NCI-H748 (cell line): ENCODE measurements around the gene ETS2.

Experiments
- DNase-seq: peaks from one replicate; lab custom pipeline; 2025; ENCODE audit not compliant: unreplicated experiment; lab: John Stamatoyannopoulos, UW

Gene ETS2

DNA sequence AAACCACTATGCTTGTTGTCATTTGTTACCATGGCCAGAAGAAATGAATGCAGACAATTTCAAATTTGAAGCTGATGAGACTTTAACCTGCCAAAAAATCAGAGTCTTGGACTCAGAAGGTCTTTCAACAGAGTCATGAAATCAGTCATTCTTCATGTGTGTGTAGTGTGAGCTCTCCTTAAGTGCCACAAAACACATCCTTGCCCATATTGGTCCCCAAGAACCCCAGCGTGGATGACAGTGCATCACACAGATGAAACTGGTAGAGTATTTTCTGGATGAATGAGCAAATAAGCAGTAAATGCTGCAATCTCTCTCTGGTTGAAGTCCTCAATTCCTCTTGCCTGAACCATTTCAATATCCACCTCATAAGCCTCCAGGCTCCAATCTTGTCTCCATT is 28.7 kb upstream of the ETS2 start:
- DNase-seq, result no peak

DNA sequence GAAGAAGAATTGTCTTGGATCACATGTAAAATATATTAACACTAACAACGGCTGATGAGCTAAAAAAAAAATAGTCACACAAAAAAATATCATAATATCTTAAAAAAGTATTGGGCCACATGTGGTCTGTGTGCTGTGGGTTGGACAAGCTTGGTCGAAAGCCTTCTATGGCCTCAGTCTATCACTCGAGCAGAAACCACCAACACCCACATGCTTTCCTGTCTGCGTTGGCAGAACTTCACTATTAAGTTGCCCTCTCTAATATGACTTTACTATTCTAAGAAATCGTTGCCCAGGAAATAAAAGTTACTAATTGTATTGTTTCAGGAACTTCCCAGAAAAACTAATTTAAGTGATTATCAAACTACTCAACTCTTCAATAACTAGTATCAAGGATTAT is 28.2 kb upstream of the ETS2 start:
- DNase-seq, result no peak

DNA sequence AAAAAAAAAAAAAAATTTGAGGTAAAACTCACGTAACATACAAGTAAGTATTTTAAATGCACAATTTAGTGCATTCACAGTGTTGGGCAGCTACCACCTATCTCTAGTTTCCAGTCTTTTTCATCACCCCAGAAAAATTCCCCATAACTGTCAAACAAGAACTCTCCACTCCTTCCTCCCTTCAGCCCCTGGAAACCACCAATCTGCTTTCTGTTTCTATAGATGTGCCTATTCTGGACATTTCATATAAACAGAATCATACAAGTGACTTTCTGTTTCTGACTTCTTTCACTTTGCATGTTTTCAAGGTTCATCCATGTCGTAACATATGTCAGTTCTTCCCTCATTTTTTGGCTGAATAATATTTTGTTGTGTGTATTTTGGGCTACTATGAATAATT is 24.9 kb upstream of the ETS2 start:
- DNase-seq, result no peak

DNA sequence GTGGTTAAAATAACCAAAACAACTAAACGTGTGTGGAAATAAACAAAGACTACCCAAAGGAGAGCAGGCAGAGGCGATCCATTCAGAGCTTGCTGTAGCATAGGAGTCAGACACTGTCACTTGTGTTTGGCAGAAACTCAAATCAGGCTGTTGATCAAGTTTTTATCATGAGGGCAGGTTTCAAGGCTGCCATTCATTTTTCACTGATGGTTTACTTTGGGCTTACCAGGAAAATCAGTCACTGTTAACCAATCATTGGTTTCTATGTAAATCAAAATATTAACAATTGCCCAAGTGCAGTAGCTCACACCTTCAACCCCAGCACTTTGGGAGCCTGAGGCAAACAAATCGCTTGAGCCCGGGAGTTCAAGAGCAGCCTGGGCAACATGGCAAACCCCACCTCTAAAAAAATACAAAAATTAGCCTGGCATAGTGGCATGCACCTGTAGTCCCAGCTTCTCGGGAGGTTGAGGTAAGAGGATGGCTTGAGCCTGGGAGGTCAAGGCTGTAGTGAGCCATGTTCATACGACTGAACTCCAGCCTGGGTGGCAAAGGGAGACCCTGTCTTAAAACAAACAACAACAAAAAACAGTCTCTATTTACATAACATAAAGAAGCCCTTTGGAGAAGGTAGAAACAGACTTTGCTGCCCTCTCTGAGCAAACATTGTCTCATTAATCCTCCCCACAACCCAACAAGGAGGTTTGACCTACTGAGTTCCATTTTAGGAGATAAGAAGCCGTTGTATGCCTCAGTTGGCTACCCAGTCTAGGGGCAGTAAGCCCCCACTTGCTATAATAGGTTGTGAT is 21.1 kb upstream of the ETS2 start:
- no peak for DNase-seq

DNA sequence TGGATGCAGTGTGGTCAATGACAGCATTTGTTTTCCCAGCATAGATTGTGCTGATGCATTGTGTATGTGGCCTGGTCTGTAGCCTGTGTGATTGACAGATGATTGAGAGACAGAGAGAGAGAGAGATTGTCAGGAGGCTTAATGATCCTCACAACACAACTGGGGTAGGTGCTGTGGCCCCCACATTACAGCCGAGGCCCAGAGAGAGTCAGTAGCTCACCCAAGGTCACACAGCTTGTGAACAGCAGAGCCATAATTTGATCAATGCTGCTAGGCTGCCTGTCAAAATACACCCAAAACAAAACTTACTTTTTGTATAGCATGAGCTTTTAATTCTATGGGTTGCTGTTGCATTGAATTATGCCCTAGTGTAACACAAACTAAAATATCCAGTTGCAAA is 20.2 kb upstream of the ETS2 start:
- no peak for DNase-seq

DNA sequence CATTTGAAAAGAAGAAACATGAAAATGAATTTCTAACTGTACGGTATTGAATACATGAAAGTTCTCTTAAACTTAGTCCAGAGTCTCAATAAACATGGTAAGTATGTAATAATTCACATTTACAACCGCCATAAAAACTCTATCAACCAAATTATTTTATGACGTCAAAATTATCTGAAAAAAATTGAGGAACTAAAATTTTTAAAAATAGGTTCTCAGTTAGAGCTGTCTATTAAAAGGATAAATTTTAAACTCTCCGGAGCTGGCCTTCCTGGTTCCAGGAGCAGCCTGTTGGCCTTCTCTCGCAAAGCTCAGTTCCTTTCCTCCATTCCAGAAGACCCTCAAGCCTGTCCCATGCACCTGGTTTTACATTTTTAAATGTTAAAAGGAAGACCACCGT is 18.7 kb upstream of the ETS2 start:
- no peak for DNase-seq

DNA sequence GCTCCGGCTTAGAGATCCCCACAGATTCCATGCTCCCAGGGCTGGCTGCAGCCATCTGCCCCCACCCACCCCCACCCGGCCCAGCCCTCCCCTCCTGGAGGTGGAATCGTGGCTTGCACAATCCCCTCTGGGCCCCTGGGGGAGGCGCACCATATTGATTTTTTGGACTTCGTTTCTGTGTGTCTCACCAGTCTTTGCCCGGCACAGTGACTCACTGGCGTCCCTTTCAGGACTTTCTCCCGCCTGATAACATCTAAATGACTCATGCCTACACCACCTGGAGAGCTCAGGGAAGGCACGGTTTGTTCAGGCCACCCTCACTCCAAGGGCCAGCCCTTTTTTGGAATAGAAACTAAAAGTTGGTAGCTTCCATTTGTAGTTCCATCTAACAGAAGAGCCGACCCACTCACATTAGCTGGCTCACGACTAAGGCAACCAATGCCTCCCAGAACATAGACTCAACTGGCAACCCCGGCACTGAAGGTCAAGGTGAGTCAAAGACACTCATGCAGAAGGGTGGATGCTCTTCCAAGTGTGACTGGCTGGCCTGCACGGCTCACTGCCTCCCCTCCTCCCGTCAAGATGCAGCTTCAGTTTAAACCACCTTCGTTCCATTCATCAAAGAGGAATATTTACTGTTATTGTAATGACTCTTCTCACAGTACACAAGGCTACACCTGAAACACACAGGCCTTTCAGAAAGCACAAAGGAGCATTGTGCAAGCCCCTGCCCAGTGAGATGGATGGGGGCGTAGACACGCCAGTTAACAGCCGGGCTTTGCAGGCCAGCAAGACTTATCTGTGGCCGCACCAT is 18.1 kb upstream of the ETS2 start:
- DNase-seq, result peak; percentile 50

DNA sequence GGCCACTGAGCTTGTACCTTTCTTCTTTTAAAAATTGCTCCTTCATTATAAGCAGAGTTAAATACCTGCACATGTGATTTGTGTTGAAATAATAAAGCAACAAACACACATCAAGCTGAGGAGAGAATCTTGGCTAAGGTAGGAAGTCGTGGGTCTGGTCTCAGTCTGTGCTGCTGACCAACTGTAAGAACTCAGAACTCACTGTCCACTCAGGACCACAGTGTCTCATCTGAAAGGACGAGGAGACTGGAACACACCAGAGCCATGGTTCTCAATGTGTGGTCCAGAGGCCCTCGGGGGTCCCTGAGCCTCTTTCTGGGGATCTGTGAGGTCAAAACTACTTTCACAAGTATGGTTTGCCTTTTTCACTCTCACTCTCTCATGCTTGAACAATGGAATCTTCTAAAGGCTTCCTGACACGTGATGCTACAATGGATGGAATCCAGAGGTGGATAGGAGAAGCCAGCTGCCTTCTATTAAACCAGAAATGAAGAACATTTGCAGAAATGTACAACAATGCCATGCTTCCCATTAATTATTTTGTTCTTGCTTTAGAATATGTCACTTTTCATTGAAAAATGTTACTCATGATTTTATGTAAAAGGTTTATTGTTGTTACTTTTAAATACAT is 17.3 kb upstream of the ETS2 start:
- no peak for DNase-seq

DNA sequence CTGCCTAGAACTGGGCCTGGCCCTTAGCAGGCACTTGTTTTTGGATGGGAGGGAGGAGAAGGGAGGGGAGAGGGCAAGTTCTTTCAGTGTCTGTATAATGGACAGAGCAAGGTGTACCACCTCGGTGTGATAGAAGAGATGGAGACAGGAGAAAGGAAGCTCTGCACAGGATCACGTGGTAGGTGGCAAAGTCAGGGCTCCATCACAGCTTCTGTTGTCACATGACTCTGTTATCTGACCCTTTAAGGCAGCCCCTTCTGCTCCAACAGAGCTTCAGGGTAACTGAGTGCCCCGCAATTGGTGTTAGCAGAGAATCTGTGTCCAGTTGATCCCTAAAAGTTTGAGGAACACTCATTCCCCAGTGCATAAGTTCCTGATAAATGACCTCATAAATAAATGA is 16.5 kb upstream of the ETS2 start:
- no peak for DNase-seq

DNA sequence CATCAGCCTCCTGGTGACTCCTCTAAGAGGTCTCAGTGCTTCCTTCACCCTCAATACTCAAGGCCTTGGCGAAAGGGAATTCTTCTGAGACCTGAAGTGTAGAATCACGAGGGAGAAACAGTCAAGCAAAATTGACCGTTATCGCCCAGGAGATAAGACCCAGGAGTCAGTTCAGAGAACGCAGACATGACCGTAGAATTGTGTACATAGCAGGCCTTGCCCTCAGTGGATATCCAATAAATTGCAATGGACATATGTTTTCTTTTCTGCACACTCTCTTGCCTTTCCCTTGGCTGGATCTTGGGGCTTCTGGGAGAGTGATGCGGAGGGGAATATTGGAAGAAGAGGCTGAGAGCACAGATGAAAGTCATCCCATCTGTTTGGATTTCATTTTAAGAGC is 15.7 kb upstream of the ETS2 start:
- no peak for DNase-seq

DNA sequence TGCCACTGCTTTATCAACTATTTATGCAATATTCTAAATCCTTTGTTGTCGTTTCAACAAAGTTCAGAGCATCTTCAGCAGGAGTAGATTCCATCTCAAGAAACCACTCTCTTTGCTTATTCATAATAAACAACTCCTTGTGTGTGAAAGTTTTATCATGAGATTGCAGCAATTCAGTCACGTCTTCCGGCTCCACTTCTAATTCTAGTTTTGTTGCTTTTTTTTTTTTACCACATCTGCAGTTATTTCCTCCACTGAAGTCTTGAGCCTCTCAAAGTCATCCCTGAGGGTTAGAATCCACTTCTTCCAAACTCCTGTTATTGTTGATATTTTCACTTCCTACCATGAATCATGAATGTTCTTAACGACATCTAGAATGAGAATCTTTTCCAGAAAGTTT is 14.8 kb upstream of the ETS2 start:
- DNase-seq, result no peak

DNA sequence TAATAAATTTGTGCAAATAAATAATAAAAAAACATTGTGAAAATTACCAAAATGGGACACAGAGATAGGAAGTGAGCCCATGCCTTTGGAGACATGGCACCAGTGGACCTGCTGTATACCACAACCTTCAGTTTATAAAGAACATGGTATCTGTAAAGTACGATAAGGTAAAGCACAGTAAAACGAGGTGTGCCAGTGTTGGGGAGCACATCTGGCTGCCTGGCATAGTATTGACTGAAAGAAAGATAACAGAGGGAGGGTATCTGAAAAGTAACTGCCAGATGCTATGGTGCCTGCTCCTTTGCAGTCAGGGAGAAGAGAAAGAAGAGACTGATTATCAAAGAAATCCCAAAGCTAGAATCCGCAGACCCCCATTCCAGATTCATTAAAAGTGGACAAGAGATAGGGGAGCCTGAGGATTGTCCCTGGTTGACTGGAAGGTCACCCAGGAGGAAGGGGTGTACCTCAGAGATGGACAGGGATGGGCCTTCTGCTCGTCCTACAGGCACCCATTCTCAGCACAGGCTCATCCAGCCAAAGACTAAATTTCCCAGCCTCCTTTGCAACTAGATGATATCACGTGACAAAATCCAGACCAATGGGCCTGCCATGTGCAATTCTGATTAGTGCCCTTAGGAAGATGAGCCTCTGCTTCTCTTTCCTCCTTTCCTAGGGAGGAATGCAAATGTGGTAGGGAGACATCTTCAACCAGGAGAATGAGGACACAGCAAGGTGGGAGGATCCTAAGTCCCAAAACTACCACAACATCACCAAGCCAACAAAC is 12.9 kb upstream of the ETS2 start:
- DNase-seq, result no peak

DNA sequence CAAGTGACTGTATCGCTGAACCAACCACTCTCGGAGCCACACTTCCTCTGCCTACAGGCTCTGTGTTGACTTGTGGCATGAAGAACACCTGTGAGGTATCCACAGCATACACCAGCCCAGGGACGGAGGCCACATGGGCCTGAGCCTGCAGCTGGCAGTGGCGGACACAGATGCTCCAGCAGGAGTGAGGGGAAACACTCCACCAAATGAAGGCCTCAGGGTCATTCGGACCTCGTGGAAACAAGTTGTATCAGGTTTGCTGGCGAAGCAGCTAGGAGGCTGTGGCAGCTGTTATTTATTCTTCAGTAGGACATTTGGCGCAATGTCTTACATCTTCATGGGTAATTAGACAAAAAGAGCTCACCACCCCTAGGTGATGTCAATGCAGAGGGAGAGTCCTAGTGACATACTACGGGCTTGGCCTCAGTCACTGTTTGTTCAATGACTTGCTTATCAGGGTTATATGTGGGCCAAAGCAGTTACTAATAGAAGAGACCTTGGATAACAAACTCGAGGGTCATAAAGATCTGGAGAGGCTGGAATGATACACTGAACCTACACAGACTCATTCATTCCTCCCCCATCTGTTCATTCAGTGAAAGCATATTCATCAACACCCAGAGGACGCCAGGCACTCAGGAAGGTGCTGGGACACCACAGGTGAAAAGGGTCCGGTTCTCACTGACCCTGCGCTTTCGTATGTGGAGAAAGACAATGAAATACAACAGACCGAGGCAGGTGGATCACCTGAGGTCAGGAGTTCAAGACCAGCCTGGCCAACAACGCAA is 11.6 kb upstream of the ETS2 start:
- peak; percentile 37 for DNase-seq

DNA sequence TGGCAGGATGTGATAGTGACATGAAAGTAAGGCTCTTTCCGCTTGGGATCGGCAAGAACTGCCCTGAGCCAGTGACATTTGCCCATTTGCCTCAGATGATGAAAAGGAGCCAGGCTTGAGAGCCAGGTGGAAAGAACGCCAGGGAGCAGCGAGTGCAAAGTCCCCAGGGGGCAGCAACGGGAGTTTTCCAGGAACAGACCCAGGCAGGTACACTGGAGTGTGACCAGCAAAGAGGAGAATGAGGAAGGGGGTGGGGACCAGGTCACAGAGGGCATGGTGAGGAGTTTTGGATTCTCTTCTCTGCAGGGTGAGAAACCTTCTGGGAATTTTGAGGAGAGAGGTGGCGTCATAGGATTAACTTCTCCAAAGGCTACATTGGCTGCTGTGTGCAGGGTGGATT is 10.8 kb upstream of the ETS2 start:
- no peak for DNase-seq

DNA sequence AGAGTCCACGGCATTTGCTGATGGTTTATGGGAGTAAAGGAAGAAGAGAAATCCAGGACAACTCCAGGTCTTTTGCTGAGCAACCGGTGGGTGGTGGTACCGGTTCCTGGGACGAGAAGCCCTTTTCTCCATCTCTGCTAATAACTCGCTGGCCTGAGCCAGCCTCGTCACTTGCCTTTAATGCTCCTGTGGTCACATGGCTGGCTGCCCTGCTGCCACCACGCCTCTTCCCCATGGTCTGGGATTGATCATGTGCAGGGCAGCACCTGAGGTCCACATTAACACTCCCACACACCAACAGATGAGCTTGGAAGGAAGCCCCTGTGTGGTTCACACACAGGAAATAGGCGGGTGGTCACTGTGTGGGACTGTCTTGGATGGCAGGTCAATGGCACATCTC is 10.3 kb upstream of the ETS2 start:
- no peak for DNase-seq

DNA sequence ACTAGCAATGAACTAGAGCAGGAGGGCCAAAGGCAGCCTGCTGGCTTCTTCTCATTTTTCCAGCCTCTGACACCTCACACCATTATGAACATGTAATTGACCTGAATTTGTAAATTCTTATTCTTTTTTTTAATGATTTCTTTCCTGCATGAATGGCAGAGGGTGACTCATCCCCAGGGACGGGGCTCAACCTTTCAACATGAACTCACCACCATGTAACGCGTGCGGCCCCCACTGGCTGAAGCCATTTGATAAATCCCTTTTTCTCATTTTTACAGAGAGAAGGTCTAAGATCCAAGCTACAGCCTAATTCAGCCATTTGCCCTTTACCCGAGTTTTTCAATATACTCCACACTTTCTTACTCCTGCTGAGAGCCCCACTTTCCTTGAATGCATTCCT is 9.3 kb upstream of the ETS2 start:
- no peak for DNase-seq

DNA sequence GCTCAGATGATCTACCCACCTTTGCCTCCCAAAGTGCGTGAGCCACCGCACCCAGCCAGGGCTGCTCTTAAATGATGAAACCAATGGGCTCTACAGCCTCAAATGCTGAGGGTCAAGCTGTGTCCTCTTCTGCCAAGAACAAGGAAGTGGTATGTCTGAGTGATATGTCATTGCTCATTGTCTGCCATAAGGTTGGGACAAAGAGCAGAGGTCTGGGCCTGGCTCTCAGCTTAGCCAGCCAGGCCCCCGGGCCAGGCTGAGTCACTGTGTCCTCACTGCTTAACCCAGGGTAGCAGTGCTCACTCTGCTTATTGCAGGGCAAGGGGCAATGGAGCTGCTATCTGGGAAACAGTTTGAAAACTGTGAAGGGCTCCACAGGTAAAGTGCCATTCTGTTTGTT is 8.3 kb upstream of the ETS2 start:
- DNase-seq, result no peak

DNA sequence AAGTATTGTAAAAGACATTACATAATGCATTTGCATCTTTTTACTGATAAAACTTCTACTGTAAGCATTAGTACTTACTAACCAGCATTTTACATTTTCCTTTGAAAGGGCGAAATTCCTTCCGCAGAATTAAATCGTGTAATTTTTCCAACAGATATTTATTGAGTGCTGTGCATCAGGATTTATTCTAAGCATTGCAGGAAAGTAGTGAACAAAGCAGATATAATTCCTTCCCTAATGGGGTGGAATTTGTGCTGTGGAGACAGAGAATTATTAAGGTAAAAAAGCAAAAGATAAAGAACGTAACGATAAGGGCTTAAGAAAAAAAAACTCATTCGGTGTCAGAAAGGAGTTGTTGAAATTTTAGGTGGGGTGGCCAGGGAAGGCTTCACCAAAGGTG is 7.6 kb upstream of the ETS2 start:
- DNase-seq, result no peak

DNA sequence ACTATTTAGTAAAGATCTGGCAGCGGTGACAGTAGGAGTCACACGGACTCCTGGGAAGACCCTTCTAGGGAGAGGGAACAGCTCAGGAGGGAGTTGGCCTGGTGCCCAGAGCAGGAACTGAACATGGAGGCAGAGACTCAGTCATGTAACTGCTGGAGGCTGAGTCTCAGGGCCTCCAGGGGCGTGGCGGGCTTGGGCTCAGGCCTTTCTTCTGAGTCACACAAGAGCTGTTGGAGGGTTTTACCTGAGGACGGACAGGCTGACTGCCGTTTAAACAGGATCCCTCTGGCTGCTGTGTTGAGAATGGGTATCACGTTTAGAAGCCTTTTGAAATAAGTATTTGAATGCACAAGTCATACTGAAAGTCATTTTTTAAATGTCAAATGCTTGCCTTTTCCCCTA is 7.2 kb upstream of the ETS2 start:
- DNase-seq, result peak; percentile 24

DNA sequence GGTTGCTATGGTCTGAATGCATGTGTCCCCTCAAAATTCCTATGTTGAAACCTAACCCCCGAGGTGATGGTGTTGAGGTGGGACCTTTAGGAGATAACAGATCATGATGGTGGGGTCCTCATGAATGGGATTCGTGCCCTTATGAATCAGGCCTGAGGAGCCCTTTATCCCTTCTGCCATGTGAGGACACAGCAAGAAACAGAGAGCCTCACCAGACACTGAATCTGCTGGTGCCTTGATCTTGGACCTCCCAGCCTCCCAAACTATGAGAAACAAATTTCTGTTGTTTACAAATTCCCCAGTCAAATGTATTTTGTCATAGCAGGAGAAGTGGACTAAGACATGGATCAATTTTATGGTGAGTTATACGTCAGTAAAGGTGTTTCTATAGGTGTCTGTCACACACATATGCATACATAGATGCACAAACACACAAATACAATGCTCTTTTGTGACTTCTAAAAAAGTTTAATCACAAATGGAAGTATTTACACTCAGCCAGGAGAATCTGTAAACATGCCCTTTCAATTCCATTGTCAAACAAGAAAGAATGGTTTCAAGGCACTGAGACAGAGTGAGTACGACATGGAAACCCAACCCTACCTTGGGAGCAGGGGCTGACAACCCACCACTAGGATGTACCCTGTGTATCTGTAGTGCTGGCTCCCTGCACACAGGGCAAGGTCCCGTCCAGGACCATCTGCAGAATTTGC is 5.5 kb upstream of the ETS2 start:
- no peak for DNase-seq
